Keratinocyte (primary cell): ENCODE results near the gene ZMIZ1.

Experiments
- EZH2 ChIP-seq: IDR thresholded peaks from one replicate; pipeline ENCODE4 v1.6.1; 2012; ENCODE audit warnings: inconsistent platforms, mild to moderate bottlenecking, low read length, moderate library complexity
- TF ChIP-seq, protein P1 (sequence below), 3 experiments: IDR thresholded peaks in 1 of 3; conservative IDR thresholded peaks in 1 of 3; optimal IDR thresholded peaks in 1 of 3; 2 replicates in 2 of 3; 3 replicates in 1 of 3; pipeline versions ENCODE3 to v1.5.1; 2011; ENCODE audit warnings: low read length in 3 of 3, mild to moderate bottlenecking in 3 of 3, moderate library complexity in 2 of 3, control low read depth in 1 of 3, inconsistent platforms in 1 of 3; ENCODE audit not compliant: insufficient read depth in 2 of 3; ENCODE audit errors: extremely low read depth in 1 of 3

DNA sequence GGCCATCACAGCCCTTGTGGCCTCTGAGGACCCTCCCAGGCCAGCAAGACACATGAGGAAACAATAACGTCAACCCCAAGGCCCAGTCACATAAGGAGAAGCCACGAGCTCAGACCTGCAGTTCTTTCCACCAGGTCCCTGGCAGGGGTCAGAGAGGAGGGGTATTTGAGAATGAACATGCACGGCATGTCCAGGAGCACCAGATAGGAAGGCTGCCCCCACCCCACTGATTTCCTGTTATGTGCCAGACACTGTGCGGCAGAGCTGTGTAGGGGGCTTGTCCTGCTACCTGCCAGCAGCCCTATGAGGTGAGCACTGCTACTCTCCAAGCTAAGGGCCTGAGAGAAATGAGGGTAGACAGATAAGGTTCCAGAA lies 40.7 kb upstream of the ZMIZ1 start:
- TF ChIP-seq, protein P1, sequence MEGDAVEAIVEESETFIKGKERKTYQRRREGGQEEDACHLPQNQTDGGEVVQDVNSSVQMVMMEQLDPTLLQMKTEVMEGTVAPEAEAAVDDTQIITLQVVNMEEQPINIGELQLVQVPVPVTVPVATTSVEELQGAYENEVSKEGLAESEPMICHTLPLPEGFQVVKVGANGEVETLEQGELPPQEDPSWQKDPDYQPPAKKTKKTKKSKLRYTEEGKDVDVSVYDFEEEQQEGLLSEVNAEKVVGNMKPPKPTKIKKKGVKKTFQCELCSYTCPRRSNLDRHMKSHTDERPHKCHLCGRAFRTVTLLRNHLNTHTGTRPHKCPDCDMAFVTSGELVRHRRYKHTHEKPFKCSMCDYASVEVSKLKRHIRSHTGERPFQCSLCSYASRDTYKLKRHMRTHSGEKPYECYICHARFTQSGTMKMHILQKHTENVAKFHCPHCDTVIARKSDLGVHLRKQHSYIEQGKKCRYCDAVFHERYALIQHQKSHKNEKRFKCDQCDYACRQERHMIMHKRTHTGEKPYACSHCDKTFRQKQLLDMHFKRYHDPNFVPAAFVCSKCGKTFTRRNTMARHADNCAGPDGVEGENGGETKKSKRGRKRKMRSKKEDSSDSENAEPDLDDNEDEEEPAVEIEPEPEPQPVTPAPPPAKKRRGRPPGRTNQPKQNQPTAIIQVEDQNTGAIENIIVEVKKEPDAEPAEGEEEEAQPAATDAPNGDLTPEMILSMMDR (optimal IDR thresholded peaks at IDR 0.05 in 1 of 3, IDR thresholded peaks at IDR 0.05 in 1 of 3, conservative IDR thresholded peaks at IDR 0.05 in 1 of 3; ENCODE audit: extremely low read depth in 1 of 3, insufficient read depth in 2 of 3, low read length in 3 of 3) = no peak
- no peak for TF ChIP-seq EZH2
